NCI-H2107 (cell line): ENCODE measurements around the gene LCK.

Source experiments
- DNase-seq: peaks from one replicate; lab custom pipeline; 2025; lab: John Stamatoyannopoulos, UW

The LCK gene

GRCh38 chr1:32250893-32251716, at the start of gene LCK:
Gene LCK, plus strand, starts transcription at chr1:32251265. Its CDS starts 23,065 bp downstream, at chr1:32274330.
- no peak for DNase-seq

- DNase-seq: no peak
Measured at GRCh38 chr1:32204943-32205361, 46.1 kb upstream of the LCK start.

GRCh38 chr1:32205401-32206370, 45.4 kb upstream of the LCK start, which contains the start of gene IQCC:
Gene IQCC, plus strand, starts transcription at chr1:32205671. Its CDS starts 11 bp downstream, at chr1:32205682.
- DNase-seq: peak; percentile 93

GRCh38 chr1:32208469-32208868, 42.6 kb upstream of the LCK start:
- DNase-seq: no peak

- DNase-seq: peak; percentile 92
Measured at GRCh38 chr1:32208891-32209328, 42.2 kb upstream of the LCK start, which contains the start of gene DCDC2B. Gene DCDC2B, plus strand, starts transcription at chr1:32209089. Its CDS starts 5 bp downstream, at chr1:32209094.

- peak; percentile 64 for DNase-seq
Measured at GRCh38 chr1:32215629-32216480, 35.2 kb upstream of the LCK start.

GRCh38 chr1:32216566-32216965, 34.5 kb upstream of the LCK start:
- no peak for DNase-seq

GRCh38 chr1:32219022-32219421, 32.0 kb upstream of the LCK start:
- DNase-seq: no peak

- DNase-seq: no peak
Measured at GRCh38 chr1:32220746-32221580, 30.1 kb upstream of the LCK start.

GRCh38 chr1:32221581-32221979, 29.5 kb upstream of the LCK start:
- no peak for DNase-seq

- DNase-seq: peak; percentile 91
Measured at GRCh38 chr1:32221980-32222755, 28.9 kb upstream of the LCK start, which contains the start of the genes EIF3I and TMEM234. Gene EIF3I, plus strand, starts transcription at chr1:32222407. Its CDS starts 35 bp downstream, at chr1:32222442. Gene TMEM234, minus strand, starts transcription at chr1:32222353. Its CDS starts 31 bp downstream, at chr1:32222322.

- DNase-seq: no peak
Measured at GRCh38 chr1:32223683-32224082, 27.4 kb upstream of the LCK start.

GRCh38 chr1:32224285-32224684, 26.8 kb upstream of the LCK start:
- DNase-seq: no peak

GRCh38 chr1:32228771-32229170, 22.3 kb upstream of the LCK start:
- no peak for DNase-seq

- DNase-seq: no peak
Measured at GRCh38 chr1:32231843-32232432, 19.1 kb upstream of the LCK start.

- DNase-seq: no peak
Measured at GRCh38 chr1:32232558-32233304, 18.3 kb upstream of the LCK start.

GRCh38 chr1:32234792-32235191, 16.3 kb upstream of the LCK start:
- DNase-seq: no peak

- DNase-seq: peak; percentile 42
Measured at GRCh38 chr1:32239337-32239736, 11.7 kb upstream of the LCK start.
